ENCODE results near the gene FOXN1. TPM values are rescaled to one million over a fixed set of nuclear protein-coding genes. Genes with fewer than 3 reads are reported as not detected.

The FOXN1 gene
- total RNA-seq, 1 donor from 2014 or later, result 1.0 TPM

- TF ChIP-seq CTCF (conservative IDR thresholded peaks at IDR 0.05), result no peak
- no peaks in the 10 kb centered on the region for H3K36me3 Mint-ChIP-seq
- no peaks in the 10 kb centered on the region for H3K9me3 Mint-ChIP-seq
- no peak for DNase-seq (ENCODE audit: extremely low spot score, unreplicated experiment)
- no peak overlapping the region for H3K4me3 Mint-ChIP-seq
- H3K4me1 Mint-ChIP-seq (ENCODE audit: unreplicated experiment), result peaks cover 20% of the 10 kb centered on the region
- no peaks in the 10 kb centered on the region for H3K27me3 Mint-ChIP-seq
- no peak overlapping the region for H3K27ac Mint-ChIP-seq
These were observed 24.8 kb downstream of the FOXN1 start for GRCh38 chr17:28530926-28531325.

GRCh38 chr17:28532050-28532960, 26.2 kb downstream of the FOXN1 start:
- Mint-ChIP-seq H3K27ac (no peak overlapping the region), H3K4me3 (no peak overlapping the region), H3K27me3 (no peaks in the 10 kb centered on the region), H3K36me3 (no peaks in the 10 kb centered on the region), H3K9me3 (no peaks in the 10 kb centered on the region), H3K4me1 (ENCODE audit: unreplicated experiment) (peaks cover 13% of the 10 kb centered on the region)
- no peak for DNase-seq (ENCODE audit: extremely low spot score, unreplicated experiment)
- no peak for TF ChIP-seq CTCF (conservative IDR thresholded peaks at IDR 0.05)

GRCh38 chr17:28533091-28533807, 27.1 kb downstream of the FOXN1 start:
- no peak overlapping the region for H3K4me3 Mint-ChIP-seq
- H3K27me3 Mint-ChIP-seq, result no peaks in the 10 kb centered on the region
- no peak for DNase-seq (ENCODE audit: extremely low spot score, unreplicated experiment)
- peak overlapping the region; percentile 16 for H3K27ac Mint-ChIP-seq
- TF ChIP-seq CTCF (conservative IDR thresholded peaks at IDR 0.05), result no peak
- peaks cover 12% of the 10 kb centered on the region for H3K4me1 Mint-ChIP-seq (ENCODE audit: unreplicated experiment)
- H3K9me3 Mint-ChIP-seq, result no peaks in the 10 kb centered on the region
- no peaks in the 10 kb centered on the region for H3K36me3 Mint-ChIP-seq

- no peaks in the 10 kb centered on the region for H3K36me3 Mint-ChIP-seq
- no peak for DNase-seq (ENCODE audit: extremely low spot score, unreplicated experiment)
- no peaks in the 10 kb centered on the region for H3K27me3 Mint-ChIP-seq
- peaks cover 8% of the 10 kb centered on the region for H3K4me1 Mint-ChIP-seq (ENCODE audit: unreplicated experiment)
- TF ChIP-seq CTCF (conservative IDR thresholded peaks at IDR 0.05), result no peak
- H3K27ac Mint-ChIP-seq, result no peak overlapping the region
- no peaks in the 10 kb centered on the region for H3K9me3 Mint-ChIP-seq
- no peak overlapping the region for H3K4me3 Mint-ChIP-seq
These were observed 28.7 kb downstream of the FOXN1 start for GRCh38 chr17:28534740-28535375.

GRCh38 chr17:28536532-28537218, 30.5 kb downstream of the FOXN1 start:
- no peaks in the 10 kb centered on the region for H3K36me3 Mint-ChIP-seq
- no peak overlapping the region for H3K27ac Mint-ChIP-seq
- H3K27me3 Mint-ChIP-seq, result no peaks in the 10 kb centered on the region
- H3K4me1 Mint-ChIP-seq (ENCODE audit: unreplicated experiment), result peaks cover 6% of the 10 kb centered on the region
- H3K4me3 Mint-ChIP-seq, result no peak overlapping the region
- no peaks in the 10 kb centered on the region for H3K9me3 Mint-ChIP-seq
- no peak for TF ChIP-seq CTCF (conservative IDR thresholded peaks at IDR 0.05)
- DNase-seq (ENCODE audit: extremely low spot score, unreplicated experiment), result no peak
